Measurements from ENCODE around the gene ZNF48.

- no peak for TF ChIP-seq EZH2 (IDR thresholded peaks at IDR 0.05; ENCODE audit: low read length)
- TF ChIP-seq CTCF (optimal IDR thresholded peaks at IDR 0.05 in 1 of 3, IDR thresholded peaks at IDR 0.05 in 1 of 3, conservative IDR thresholded peaks at IDR 0.05 in 1 of 3; ENCODE audit: extremely low read depth in 1 of 3, insufficient read depth in 2 of 3, low read length in 3 of 3): peak in 1 of 3 experiments; percentile 4
Measured at GRCh38 chr16:30407102-30407803, 12.0 kb downstream of the ZNF48 start, which contains the start of gene ZNF771.
